ENCODE results near the gene SFTA2.

SFTA2 gene

DNA sequence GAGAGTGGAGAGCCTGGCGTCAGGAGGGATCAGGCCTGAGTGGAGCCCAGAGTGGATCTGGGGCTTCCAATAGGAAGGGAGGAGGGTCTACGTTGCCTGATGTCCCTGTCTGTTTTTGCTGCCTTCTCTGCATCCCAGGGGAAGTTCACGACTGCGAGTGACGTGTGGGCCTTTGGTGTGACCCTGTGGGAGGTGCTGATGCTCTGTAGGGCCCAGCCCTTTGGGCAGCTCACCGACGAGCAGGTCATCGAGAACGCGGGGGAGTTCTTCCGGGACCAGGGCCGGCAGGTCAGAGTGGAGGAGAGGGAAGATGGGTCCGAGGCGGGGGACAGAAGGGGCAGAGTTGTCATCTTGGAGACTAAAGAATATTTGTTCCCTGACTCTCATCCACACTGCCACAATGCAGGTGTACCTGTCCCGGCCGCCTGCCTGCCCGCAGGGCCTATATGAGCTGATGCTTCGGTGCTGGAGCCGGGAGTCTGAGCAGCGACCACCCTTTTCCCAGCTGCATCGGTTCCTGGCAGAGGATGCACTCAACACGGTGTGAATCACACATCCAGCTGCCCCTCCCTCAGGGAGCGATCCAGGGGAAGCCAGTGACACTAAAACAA is 33.1 kb downstream of the SFTA2 start:
- in situ Hi-C loops (cut with MboI; ENCODE audit: low sequenced_read_pairs, unreplicated experiment), result no loop called here
- TF ChIP-seq, protein P1, sequence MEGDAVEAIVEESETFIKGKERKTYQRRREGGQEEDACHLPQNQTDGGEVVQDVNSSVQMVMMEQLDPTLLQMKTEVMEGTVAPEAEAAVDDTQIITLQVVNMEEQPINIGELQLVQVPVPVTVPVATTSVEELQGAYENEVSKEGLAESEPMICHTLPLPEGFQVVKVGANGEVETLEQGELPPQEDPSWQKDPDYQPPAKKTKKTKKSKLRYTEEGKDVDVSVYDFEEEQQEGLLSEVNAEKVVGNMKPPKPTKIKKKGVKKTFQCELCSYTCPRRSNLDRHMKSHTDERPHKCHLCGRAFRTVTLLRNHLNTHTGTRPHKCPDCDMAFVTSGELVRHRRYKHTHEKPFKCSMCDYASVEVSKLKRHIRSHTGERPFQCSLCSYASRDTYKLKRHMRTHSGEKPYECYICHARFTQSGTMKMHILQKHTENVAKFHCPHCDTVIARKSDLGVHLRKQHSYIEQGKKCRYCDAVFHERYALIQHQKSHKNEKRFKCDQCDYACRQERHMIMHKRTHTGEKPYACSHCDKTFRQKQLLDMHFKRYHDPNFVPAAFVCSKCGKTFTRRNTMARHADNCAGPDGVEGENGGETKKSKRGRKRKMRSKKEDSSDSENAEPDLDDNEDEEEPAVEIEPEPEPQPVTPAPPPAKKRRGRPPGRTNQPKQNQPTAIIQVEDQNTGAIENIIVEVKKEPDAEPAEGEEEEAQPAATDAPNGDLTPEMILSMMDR (IDR thresholded peaks at IDR 0.05; ENCODE audit: borderline replicate concordance, control extremely low read depth, extremely low read depth, insufficient read depth, missing control alignments), result no peak
- no peak for DNase-seq (ENCODE audit: low spot score)

DNA sequence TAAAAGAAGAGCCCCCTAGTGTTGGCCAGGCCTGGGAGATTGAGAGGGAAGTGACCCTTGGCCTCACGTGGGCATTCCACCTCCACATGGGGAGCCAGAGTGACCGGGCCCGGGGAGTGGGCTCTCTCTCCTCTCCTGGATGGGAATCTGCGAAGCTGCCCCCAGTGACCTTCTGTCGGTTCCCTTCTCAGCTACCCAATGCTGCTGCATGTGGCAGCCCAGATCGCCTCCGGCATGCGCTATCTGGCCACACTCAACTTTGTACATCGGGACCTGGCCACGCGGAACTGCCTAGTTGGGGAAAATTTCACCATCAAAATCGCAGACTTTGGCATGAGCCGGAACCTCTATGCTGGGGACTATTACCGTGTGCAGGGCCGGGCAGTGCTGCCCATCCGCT is 34.1 kb downstream of the SFTA2 start:
- TF ChIP-seq, protein P1 (IDR thresholded peaks at IDR 0.05; ENCODE audit: borderline replicate concordance, control extremely low read depth, extremely low read depth, insufficient read depth, missing control alignments), result no peak
- DNase-seq (ENCODE audit: low spot score), result no peak
- in situ Hi-C loops (cut with MboI; ENCODE audit: low sequenced_read_pairs, unreplicated experiment), result no loop called here

DNA sequence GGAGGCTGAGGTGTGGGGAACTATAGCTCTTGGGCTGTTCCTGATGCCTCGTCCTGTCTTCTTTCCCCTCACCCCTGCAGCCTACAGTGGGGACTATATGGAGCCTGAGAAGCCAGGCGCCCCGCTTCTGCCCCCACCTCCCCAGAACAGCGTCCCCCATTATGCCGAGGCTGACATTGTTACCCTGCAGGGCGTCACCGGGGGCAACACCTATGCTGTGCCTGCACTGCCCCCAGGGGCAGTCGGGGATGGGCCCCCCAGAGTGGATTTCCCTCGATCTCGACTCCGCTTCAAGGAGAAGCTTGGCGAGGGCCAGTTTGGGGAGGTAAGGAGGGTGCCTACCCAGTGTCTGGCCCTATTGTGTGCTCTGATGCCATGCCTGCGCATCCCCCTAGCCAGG is 35.4 kb downstream of the SFTA2 start:
- in situ Hi-C loops (cut with MboI; ENCODE audit: low sequenced_read_pairs, unreplicated experiment), result no loop called here
- TF ChIP-seq, protein P1 (IDR thresholded peaks at IDR 0.05; ENCODE audit: borderline replicate concordance, control extremely low read depth, extremely low read depth, insufficient read depth, missing control alignments), result no peak
- no peak for DNase-seq (ENCODE audit: low spot score)

DNA sequence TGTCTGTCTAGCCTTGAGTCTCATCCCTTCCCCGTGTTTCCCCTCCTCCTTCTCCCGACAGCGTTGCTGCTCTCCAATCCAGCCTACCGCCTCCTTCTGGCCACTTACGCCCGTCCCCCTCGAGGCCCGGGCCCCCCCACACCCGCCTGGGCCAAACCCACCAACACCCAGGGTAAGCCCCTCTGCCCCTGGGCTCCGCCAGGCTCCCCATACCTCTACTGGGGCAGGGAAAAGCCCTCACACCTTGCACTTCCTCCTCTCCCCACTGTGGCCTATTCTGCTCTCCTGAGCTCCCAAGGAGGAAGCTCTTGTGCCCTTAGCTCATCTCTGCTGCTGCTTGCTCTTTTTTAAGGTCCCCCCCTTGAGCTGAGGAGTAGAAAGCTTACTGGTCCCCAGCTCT is 36.6 kb downstream of the SFTA2 start:
- in situ Hi-C loops (cut with MboI; ENCODE audit: low sequenced_read_pairs, unreplicated experiment), result no loop called here
- DNase-seq (ENCODE audit: low spot score), result no peak
- TF ChIP-seq, protein P1 (IDR thresholded peaks at IDR 0.05; ENCODE audit: borderline replicate concordance, control extremely low read depth, extremely low read depth, insufficient read depth, missing control alignments), result no peak

DNA sequence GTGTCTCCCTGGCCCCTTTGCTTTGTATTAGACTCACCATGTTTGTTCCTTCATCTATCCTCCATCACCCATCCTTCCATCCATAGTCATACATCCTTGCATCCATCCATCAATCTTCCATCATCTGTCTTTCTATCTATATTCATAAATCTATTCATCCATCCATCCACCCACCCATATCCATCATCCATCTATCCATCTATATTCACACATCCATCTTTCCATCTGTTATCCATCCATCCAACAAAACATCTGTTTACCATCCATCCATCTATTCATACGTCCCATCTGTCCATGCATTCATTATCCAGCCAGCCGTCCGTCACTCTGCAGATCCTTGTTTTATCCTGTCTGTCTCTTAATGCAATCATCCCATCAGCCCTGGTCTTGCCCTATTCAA is 37.0 kb downstream of the SFTA2 start:
- TF ChIP-seq, protein P1 (IDR thresholded peaks at IDR 0.05; ENCODE audit: borderline replicate concordance, control extremely low read depth, extremely low read depth, insufficient read depth, missing control alignments), result no peak

DNA sequence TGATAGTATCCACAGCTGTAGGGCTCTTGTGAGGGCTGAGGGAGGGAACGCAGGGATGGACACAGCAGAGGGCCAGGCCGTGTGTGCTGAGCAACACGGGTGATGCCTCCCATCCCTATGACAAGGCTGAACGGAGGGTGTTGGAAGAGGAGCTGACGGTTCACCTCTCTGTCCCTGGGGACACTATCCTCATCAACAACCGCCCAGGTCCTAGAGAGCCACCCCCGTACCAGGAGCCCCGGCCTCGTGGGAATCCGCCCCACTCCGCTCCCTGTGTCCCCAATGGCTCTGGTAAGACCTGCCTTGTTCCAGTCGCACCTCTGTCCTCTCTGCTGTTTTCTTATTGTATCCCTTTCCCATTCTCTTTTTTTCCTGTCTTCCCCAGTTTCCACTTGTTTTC is 37.6 kb downstream of the SFTA2 start:
- no peak for DNase-seq (ENCODE audit: low spot score)
- in situ Hi-C loops (cut with MboI; ENCODE audit: low sequenced_read_pairs, unreplicated experiment), result no loop called here
- TF ChIP-seq, protein P1 (IDR thresholded peaks at IDR 0.05; ENCODE audit: borderline replicate concordance, control extremely low read depth, extremely low read depth, insufficient read depth, missing control alignments), result no peak

More for the DNA sequence above, 37.0 kb downstream of the SFTA2 start:
- no peak for DNase-seq (ENCODE audit: low spot score)
- in situ Hi-C loops (cut with MboI; ENCODE audit: low sequenced_read_pairs, unreplicated experiment), result no loop called here
